Liver (tissue), 9 donors: ENCODE results near the gene EFHD2. TPM values are rescaled to one million over a fixed set of nuclear protein-coding genes. Genes with fewer than 3 reads are reported as not detected.
"Not testable (repeated sequence)": the region's sequence is repeated elsewhere in the genome, so short reads cannot be mapped to it uniquely, and the experiment has no call there.

ENCODE experiments used
- DNase-seq: peaks from one replicate; pipeline ENCODE4 v3.0.0-alpha.2; 2017; ENCODE audit warnings: low spot score
- H3K27ac ChIP-seq, 2 donors: one replicate each; pipeline ENCODE4 v1.7.0; 2013; ENCODE audit warnings: inconsistent platforms in 2 of 2, low read length in 2 of 2, control low read depth in 1 of 2, low read depth in 1 of 2, mild to moderate bottlenecking in 1 of 2
- H3K27me3 ChIP-seq, 4 donors: one replicate each; pipeline versions ENCODE4 v1.6.1 to v1.7.0; 2013; ENCODE audit warnings: low read length in 3 of 4, inconsistent platforms in 1 of 4, mild to moderate bottlenecking in 1 of 4, moderate library complexity in 1 of 4; ENCODE audit not compliant: control insufficient read depth in 4 of 4, insufficient read depth in 4 of 4
- H3K36me3 ChIP-seq, 4 donors: one replicate each; pipeline versions ENCODE4 v1.6.1 to v1.7.0; 2013; ENCODE audit warnings: low read length in 3 of 4, mild to moderate bottlenecking in 3 of 4, low read depth in 1 of 4, moderate library complexity in 1 of 4; ENCODE audit not compliant: control insufficient read depth in 4 of 4, insufficient read depth in 3 of 4
- H3K4me1 ChIP-seq, 4 donors: one replicate each; pipeline versions ENCODE4 v1.6.1 to v1.7.0; 2013; ENCODE audit warnings: low read length in 3 of 4, mild to moderate bottlenecking in 3 of 4, moderate library complexity in 1 of 4; ENCODE audit not compliant: control insufficient read depth in 4 of 4, insufficient read depth in 4 of 4
- H3K4me3 ChIP-seq, 3 donors: one replicate each; pipeline versions ENCODE4 v1.6.1 to v1.7.0; 2013; ENCODE audit warnings: low read length in 3 of 3, control low read depth in 1 of 3, low read depth in 1 of 3, mild to moderate bottlenecking in 1 of 3
- H3K9ac ChIP-seq, 2 donors: one replicate each; pipeline ENCODE4 v1.7.0; 2013; ENCODE audit warnings: low read length in 2 of 2, mild to moderate bottlenecking in 2 of 2, moderate library complexity in 2 of 2, control low read depth in 1 of 2, low read depth in 1 of 2
- H3K9me3 ChIP-seq, 4 donors: one replicate each; pipeline versions ENCODE4 v1.6.1 to v1.7.0; 2013; ENCODE audit warnings: low read length in 3 of 4; ENCODE audit not compliant: control insufficient read depth in 4 of 4
- ATF3 ChIP-seq: IDR thresholded peaks from 2 replicates; pipeline ENCODE4 v1.6.1; 2016; ENCODE audit warnings: antibody characterized with exemption
- CTCF ChIP-seq: fragments of 150-350 bp; IDR thresholded peaks from 2 replicates; pipeline ENCODE4 v1.5.1; 2017; ENCODE audit warnings: improper control_type of control experiment, low read depth, low read length; ENCODE audit not compliant: missing input control
- EGR1 ChIP-seq, 2 donors: IDR thresholded peaks; 2 replicates each; pipeline ENCODE4 v1.6.1; 2016 to 2018; ENCODE audit warnings: antibody characterized with exemption in 2 of 2, low read depth in 2 of 2
- FOXA1 ChIP-seq: IDR thresholded peaks from 2 replicates; pipeline ENCODE4 v1.6.1; 2016; ENCODE audit warnings: antibody characterized with exemption
- FOXA2 ChIP-seq: IDR thresholded peaks from 2 replicates; pipeline ENCODE4 v1.6.1; 2016; ENCODE audit warnings: antibody characterized with exemption
- GABPA ChIP-seq, 2 donors: IDR thresholded peaks in 1 of 2; conservative IDR thresholded peaks in 1 of 2; 2 replicates each; pipeline ENCODE4 v1.6.1; 2016; ENCODE audit warnings: antibody characterized with exemption in 2 of 2, mild to moderate bottlenecking in 1 of 2, moderate library complexity in 1 of 2
- HNF4A ChIP-seq, 2 donors: conservative IDR thresholded peaks; 2 replicates each; pipeline ENCODE4 v1.6.1; 2016; ENCODE audit warnings: antibody characterized with exemption in 2 of 2, mild to moderate bottlenecking in 2 of 2
- HNF4G ChIP-seq: IDR thresholded peaks from 2 replicates; pipeline ENCODE4 v1.6.1; 2016; ENCODE audit warnings: antibody characterized with exemption
- JUND ChIP-seq, 2 donors: IDR thresholded peaks; 2 replicates each; pipeline ENCODE4 v1.6.1; 2016; ENCODE audit warnings: antibody characterized with exemption in 2 of 2
- NR2F2 ChIP-seq: IDR thresholded peaks from 2 replicates; pipeline ENCODE4 v1.6.1; 2016; ENCODE audit warnings: antibody characterized with exemption
- RAD21 ChIP-seq, 2 donors: IDR thresholded peaks; 2 replicates each; pipeline ENCODE4 v1.6.1; 2016; ENCODE audit warnings: antibody characterized with exemption in 2 of 2, mild to moderate bottlenecking in 2 of 2
- RXRA ChIP-seq, 2 donors: IDR thresholded peaks; 2 replicates each; pipeline ENCODE4 v1.6.1; 2017 to 2018; ENCODE audit warnings: antibody characterized with exemption in 2 of 2, mild to moderate bottlenecking in 1 of 2
- SP1 ChIP-seq: IDR thresholded peaks from 2 replicates; pipeline ENCODE4 v1.6.1; 2018; ENCODE audit warnings: antibody characterized with exemption, mild to moderate bottlenecking
- TAF1 ChIP-seq: conservative IDR thresholded peaks from 2 replicates; pipeline ENCODE4 v1.6.1; 2016; ENCODE audit warnings: antibody characterized with exemption, mild to moderate bottlenecking
- YY1 ChIP-seq: IDR thresholded peaks from 2 replicates; pipeline ENCODE4 v1.6.1; 2016; ENCODE audit warnings: antibody characterized with exemption, mild to moderate bottlenecking
- ZBTB33 ChIP-seq: IDR thresholded peaks from 2 replicates; pipeline ENCODE4 v1.6.1; 2016; ENCODE audit warnings: antibody characterized with exemption
- WGBS: extraction: QIAGEN DNeasy Blood & Tissue Kit; methylation state at CpG from one replicate; pipeline ENCODE4 v1.1.7; 2013; 5-methylcytosine and 5-hydroxymethylcytosine counted together
- polyA plus RNA-seq, 2 donors: library from polyadenylated mRNA; stranded (reverse) in 1 of 2; unstranded in 1 of 2; fragments of 200-250 nt in 1 of 2; fragments of >200 nt in 1 of 2; fragmentation: Nextera tagmentation in 1 of 2; extraction: Ambion mirVana in 1 of 2; gene quantifications; one replicate each; pipeline versions ENCODE4 v1.2.1 to v1.2.3, GENCODE V29; 2013 to 2015
- total RNA-seq, 2 donors: library from RNA; depleted of rRNA; stranded (reverse); fragments of >200 nt; gene quantifications; one replicate each; pipeline ENCODE4 v1.2.3, GENCODE V29; 2014
- TF ChIP-seq, protein P1 (sequence below): IDR thresholded peaks from 2 replicates; pipeline ENCODE4 v1.6.1; 2016; ENCODE audit warnings: antibody characterized with exemption, mild to moderate bottlenecking
- TF ChIP-seq, protein P2 (sequence below): IDR thresholded peaks from 2 replicates; pipeline ENCODE4 v1.6.1; 2016; ENCODE audit warnings: antibody characterized with exemption
- donor health status: healthy.
- donor health status: healthy.
- donor health status: healthy.
- donor health status: healthy.
- donor health status: healthy.

The EFHD2 gene
- total and polyA plus RNA-seq, 4 donors: 7.4 to 23.0 (median 11.7) TPM

- no peaks in the 10 kb centered on the region for H3K9me3 ChIP-seq
- H3K9ac ChIP-seq: no peak overlapping the region
- peaks cover 0 to 5% (median 1%) of the 10 kb centered on the region in 4 donors for H3K36me3 ChIP-seq
- 83% methylated on average over 30 of the region's 30 CpGs for WGBS
- no peaks in the 10 kb centered on the region for H3K27me3 ChIP-seq
- H3K4me3 ChIP-seq: no peak overlapping the region
- no peak overlapping the region for H3K27ac ChIP-seq
- H3K4me1 ChIP-seq: peaks cover 0 to 21% (median 13%) of the 10 kb centered on the region in 4 donors
- no peak for DNase-seq
- TF ChIP-seq RAD21 (IDR thresholded peaks at IDR 0.05) (peak in 1 of 2 donors; percentile 6), JUND (IDR thresholded peaks at IDR 0.05) (no peak), FOXA2 (no peak), ZBTB33 (no peak)
Observed at GRCh38 chr1:15426492-15427279, 17.0 kb downstream of the EFHD2 start.

DNA sequence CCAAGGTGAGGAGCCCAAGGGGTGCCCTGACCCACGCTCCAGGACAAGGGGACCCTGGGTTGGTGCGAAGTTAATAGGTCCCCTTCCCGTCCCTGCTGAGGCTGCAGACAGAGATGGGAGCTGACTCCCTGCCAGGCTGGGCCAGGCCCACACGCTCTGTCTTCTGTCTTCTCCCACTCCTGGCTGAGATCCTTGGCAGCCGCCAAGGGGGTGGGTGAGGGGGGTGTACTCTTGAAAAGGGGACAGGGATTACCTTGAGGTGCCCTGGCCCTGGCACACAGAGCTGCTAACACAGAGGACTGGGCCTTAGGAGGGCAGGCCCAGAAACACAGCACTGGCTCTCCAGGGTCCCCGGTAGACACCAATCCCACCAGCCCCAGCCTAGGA lies 17.6 kb downstream of the EFHD2 start:
- Histone ChIP-seq H3K27me3 (no peaks in the 10 kb centered on the region), H3K4me3 (no peak overlapping the region), H3K27ac (no peak overlapping the region), H3K9ac (no peak overlapping the region), H3K4me1 (peaks cover 0 to 18% (median 10%) of the 10 kb centered on the region in 4 donors), H3K9me3 (no peaks in the 10 kb centered on the region), H3K36me3 (peaks cover 0 to 5% (median 1%) of the 10 kb centered on the region in 4 donors)
- 91% methylated on average over 6 of the region's 6 CpGs for WGBS
- TF ChIP-seq SP1 (no peak), ATF3 (no peak), FOXA1 (no peak), HNF4G (no peak), EGR1 (IDR thresholded peaks at IDR 0.05; ENCODE audit: low read depth in 2 of 2) (no peak), RAD21 (IDR thresholded peaks at IDR 0.05) (no peak), GABPA (IDR thresholded peaks at IDR 0.05 in 1 of 2, conservative IDR thresholded peaks at IDR 0.05 in 1 of 2) (no peak), NR2F2 (no peak), TAF1 (no peak), FOXA2 (no peak), ZBTB33 (no peak), HNF4A (conservative IDR thresholded peaks at IDR 0.05) (no peak), YY1 (no peak), CTCF (no peak), JUND (IDR thresholded peaks at IDR 0.05) (no peak), RXRA (IDR thresholded peaks at IDR 0.05) (no peak)
- TF ChIP-seq, protein P1, sequence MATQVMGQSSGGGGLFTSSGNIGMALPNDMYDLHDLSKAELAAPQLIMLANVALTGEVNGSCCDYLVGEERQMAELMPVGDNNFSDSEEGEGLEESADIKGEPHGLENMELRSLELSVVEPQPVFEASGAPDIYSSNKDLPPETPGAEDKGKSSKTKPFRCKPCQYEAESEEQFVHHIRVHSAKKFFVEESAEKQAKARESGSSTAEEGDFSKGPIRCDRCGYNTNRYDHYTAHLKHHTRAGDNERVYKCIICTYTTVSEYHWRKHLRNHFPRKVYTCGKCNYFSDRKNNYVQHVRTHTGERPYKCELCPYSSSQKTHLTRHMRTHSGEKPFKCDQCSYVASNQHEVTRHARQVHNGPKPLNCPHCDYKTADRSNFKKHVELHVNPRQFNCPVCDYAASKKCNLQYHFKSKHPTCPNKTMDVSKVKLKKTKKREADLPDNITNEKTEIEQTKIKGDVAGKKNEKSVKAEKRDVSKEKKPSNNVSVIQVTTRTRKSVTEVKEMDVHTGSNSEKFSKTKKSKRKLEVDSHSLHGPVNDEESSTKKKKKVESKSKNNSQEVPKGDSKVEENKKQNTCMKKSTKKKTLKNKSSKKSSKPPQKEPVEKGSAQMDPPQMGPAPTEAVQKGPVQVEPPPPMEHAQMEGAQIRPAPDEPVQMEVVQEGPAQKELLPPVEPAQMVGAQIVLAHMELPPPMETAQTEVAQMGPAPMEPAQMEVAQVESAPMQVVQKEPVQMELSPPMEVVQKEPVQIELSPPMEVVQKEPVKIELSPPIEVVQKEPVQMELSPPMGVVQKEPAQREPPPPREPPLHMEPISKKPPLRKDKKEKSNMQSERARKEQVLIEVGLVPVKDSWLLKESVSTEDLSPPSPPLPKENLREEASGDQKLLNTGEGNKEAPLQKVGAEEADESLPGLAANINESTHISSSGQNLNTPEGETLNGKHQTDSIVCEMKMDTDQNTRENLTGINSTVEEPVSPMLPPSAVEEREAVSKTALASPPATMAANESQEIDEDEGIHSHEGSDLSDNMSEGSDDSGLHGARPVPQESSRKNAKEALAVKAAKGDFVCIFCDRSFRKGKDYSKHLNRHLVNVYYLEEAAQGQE: no peak
- TF ChIP-seq, protein P2, sequence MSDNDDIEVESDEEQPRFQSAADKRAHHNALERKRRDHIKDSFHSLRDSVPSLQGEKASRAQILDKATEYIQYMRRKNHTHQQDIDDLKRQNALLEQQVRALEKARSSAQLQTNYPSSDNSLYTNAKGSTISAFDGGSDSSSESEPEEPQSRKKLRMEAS: no peak
- DNase-seq: no peak

DNA sequence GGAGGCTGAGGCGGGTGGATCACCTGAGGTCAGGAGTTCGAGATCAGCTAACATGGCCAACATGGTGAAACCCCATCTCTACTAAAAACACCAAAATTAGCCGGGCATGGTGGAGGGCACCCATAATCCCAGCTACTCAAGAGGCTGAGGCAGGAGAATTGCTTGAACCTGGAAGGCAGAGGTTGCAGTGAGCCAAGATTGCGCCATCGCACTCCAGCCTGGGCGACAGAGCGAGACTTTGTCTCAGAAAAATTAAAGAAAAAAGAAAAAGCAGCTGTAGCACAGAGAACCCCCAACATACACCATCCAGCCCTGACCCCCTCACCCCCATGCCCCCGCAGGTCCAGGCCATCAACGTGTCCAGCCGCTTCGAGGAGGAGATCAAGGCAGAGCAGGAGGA lies 18.6 kb downstream of the EFHD2 start:
- peaks cover 0 to 17% (median 10%) of the 10 kb centered on the region in 4 donors for H3K4me1 ChIP-seq
- not testable (repeated sequence) for H3K27ac ChIP-seq, H3K4me3 ChIP-seq, H3K9me3 ChIP-seq, H3K27me3 ChIP-seq, H3K36me3 ChIP-seq, DNase-seq, H3K9ac ChIP-seq
- 91% methylated on average over 11 of the region's 11 CpGs for WGBS
